ENCODE results near the gene MAPRE3.

MAPRE3 gene

DNA sequence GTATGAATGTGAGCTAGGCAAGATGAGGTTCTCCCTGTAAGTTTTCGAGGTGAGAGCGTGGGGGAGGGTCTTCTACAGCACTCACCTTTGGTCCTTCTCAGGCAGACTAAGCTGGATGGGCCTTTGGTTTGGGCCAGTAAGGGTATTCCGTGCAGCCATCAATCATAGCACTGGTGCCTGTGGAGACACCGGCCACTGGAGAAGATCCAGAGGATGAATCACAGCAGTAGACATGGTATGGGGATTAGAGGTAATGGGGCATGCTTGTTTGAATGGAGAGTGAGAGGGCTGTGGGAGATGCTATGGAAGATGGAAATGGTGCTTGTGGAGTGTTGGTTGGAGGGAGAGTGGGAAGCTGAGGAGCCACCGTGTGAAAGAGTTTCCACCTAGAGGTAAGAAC lies 16.1 kb downstream of the MAPRE3 start:
- H3K4me3 ChIP-seq: no peak overlapping the region
- H3K36me3 ChIP-seq: no peaks in the 10 kb centered on the region
- H3K27ac ChIP-seq: no peak overlapping the region
- no peak for TF ChIP-seq Cebpa-rat (IDR thresholded peaks at IDR 0.05)
- no peak overlapping the region for H3K4me2 ChIP-seq
- H3K9ac ChIP-seq: no peak overlapping the region
- H3K9me3 ChIP-seq (replicated peaks in 1 of 11): no peaks in the 10 kb centered on the region
- peaks cover 0 to 20% (median 5%) of the 10 kb centered on the region in 11 experiments; a peak in 7 of 22 replicates for H3K27me3 ChIP-seq
- H3K4me1 ChIP-seq: peaks cover 4 to 10% (median 6%) of the 10 kb centered on the region in 10 experiments; a peak in 13 of 20 replicates
- peaks cover 0 to 40% (median 0%) of the 10 kb centered on the region in 11 experiments; a peak in 4 of 22 replicates for H4K20me1 ChIP-seq

GRCh38 chr2:26988058-26988860 lies 17.8 kb downstream of the MAPRE3 start:
- Histone ChIP-seq H4K20me1 (peaks cover 0 to 30% (median 0%) of the 10 kb centered on the region in 11 experiments; a peak in 4 of 22 replicates), H3K4me2 (no peak overlapping the region), H3K9ac (0 out of 22 replicates have a peak overlapping the region, but pooled peaks of 1 of the 11 experiments have one; percentile 11), H3K36me3 (no peaks in the 10 kb centered on the region), H3K27ac (no peak overlapping the region), H3K27me3 (peaks cover 0 to 22% (median 5%) of the 10 kb centered on the region in 11 experiments; a peak in 7 of 22 replicates), H3K4me1 (peaks cover 5 to 12% (median 7%) of the 10 kb centered on the region in 10 experiments; a peak in 13 of 20 replicates), H3K4me3 (no peak overlapping the region), H3K9me3 (replicated peaks in 1 of 11) (no peaks in the 10 kb centered on the region)
- no peak for TF ChIP-seq Cebpa-rat (IDR thresholded peaks at IDR 0.05)

DNA sequence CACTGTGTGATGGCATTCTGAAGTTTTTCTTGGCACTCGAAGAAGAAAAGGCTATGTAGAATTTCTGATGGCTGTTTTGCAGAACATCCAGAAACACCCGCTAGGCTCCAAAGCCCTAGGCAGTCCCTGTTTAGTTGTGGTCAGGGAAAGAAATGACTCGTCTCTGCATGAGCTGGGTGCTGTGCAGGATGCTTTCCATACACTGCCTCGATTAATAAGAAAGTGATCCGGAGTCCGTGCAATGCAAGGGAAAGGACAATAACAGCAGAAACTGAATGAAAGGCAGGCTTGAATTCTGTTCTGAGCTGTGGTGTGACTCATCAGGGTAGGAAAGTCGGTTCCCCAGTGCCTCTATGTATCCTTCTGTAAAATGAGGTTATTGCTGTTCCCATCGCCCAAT lies 18.7 kb downstream of the MAPRE3 start:
- H3K27ac ChIP-seq: no peak overlapping the region
- H3K36me3 ChIP-seq: no peaks in the 10 kb centered on the region
- H3K9me3 ChIP-seq (replicated peaks in 1 of 11): no peaks in the 10 kb centered on the region
- H3K9ac ChIP-seq: no peak overlapping the region
- no peak for TF ChIP-seq Cebpa-rat (IDR thresholded peaks at IDR 0.05)
- no peak overlapping the region for H3K4me2 ChIP-seq
- no peak overlapping the region for H3K4me3 ChIP-seq
- peaks cover 5 to 12% (median 7%) of the 10 kb centered on the region in 10 experiments; a peak in 13 of 20 replicates for H3K4me1 ChIP-seq
- peaks cover 0 to 22% (median 5%) of the 10 kb centered on the region in 11 experiments; a peak in 7 of 22 replicates for H3K27me3 ChIP-seq
- peaks cover 0 to 30% (median 0%) of the 10 kb centered on the region in 11 experiments; a peak in 4 of 22 replicates for H4K20me1 ChIP-seq

- Histone ChIP-seq H3K4me2 (peak overlapping the region in 7 of 11 experiments; percentile 3 to 45 (median 34); a peak in 5 of 22 replicates), H3K9me3 (replicated peaks in 1 of 11) (no peaks in the 10 kb centered on the region), H3K9ac (no peak overlapping the region), H3K36me3 (no peaks in the 10 kb centered on the region), H3K27me3 (peaks cover 0 to 22% (median 5%) of the 10 kb centered on the region in 11 experiments; a peak in 7 of 22 replicates), H3K4me3 (no peak overlapping the region), H3K4me1 (peaks cover 5 to 12% (median 7%) of the 10 kb centered on the region in 10 experiments; a peak in 13 of 20 replicates), H3K27ac (no peak overlapping the region), H4K20me1 (peaks cover 0 to 25% (median 0%) of the 10 kb centered on the region in 11 experiments; a peak in 3 of 22 replicates)
- TF ChIP-seq Cebpa-rat (IDR thresholded peaks at IDR 0.05): no peak
Measured at GRCh38 chr2:26991717-26992116, 21.3 kb downstream of the MAPRE3 start.

DNA sequence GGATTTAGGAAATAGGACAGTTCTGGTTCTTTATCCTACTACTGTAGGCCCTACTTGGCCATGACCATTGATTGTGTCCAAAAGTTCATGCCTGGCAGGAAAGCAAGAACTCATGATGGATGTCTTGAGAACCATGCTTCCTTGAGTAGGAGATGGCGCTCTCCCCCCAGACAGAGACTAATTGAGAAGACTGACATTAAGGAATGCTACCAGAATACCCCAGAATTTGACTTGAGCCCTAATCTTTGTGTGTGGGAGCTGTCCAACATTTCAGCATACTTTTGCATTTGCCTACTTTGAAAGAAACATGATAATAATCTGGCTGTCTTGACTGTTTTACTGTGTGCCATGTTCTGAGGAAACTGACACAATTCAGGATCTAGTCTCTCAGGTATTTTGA lies 23.3 kb downstream of the MAPRE3 start:
- Histone ChIP-seq H4K20me1 (peaks cover 0 to 32% (median 0%) of the 10 kb centered on the region in 11 experiments; a peak in 4 of 22 replicates), H3K9ac (no peak overlapping the region), H3K9me3 (replicated peaks in 1 of 11) (no peaks in the 10 kb centered on the region), H3K36me3 (no peaks in the 10 kb centered on the region), H3K4me2 (no peak overlapping the region), H3K27me3 (peaks cover 0 to 22% (median 5%) of the 10 kb centered on the region in 11 experiments; a peak in 7 of 22 replicates), H3K4me3 (no peak overlapping the region), H3K4me1 (peaks cover 5 to 9% (median 7%) of the 10 kb centered on the region in 10 experiments; a peak in 13 of 20 replicates), H3K27ac (no peak overlapping the region)
- no peak for TF ChIP-seq Cebpa-rat (IDR thresholded peaks at IDR 0.05)

- peaks cover 5 to 9% (median 7%) of the 10 kb centered on the region in 10 experiments; a peak in 14 of 20 replicates for H3K4me1 ChIP-seq
- no peaks in the 10 kb centered on the region for H3K36me3 ChIP-seq
- no peaks in the 10 kb centered on the region for H3K9me3 ChIP-seq (replicated peaks in 1 of 11)
- peaks cover 0 to 14% (median 5%) of the 10 kb centered on the region in 11 experiments; a peak in 7 of 22 replicates for H3K27me3 ChIP-seq
- TF ChIP-seq Cebpa-rat (IDR thresholded peaks at IDR 0.05): no peak
- no peak overlapping the region for H3K4me3 ChIP-seq
- no peak overlapping the region for H3K9ac ChIP-seq
- no peak overlapping the region for H3K4me2 ChIP-seq
- peaks cover 0 to 19% (median 0%) of the 10 kb centered on the region in 11 experiments; a peak in 4 of 22 replicates for H4K20me1 ChIP-seq
- no peak overlapping the region for H3K27ac ChIP-seq
Measured at GRCh38 chr2:26994983-26995382, 24.5 kb downstream of the MAPRE3 start.

DNA sequence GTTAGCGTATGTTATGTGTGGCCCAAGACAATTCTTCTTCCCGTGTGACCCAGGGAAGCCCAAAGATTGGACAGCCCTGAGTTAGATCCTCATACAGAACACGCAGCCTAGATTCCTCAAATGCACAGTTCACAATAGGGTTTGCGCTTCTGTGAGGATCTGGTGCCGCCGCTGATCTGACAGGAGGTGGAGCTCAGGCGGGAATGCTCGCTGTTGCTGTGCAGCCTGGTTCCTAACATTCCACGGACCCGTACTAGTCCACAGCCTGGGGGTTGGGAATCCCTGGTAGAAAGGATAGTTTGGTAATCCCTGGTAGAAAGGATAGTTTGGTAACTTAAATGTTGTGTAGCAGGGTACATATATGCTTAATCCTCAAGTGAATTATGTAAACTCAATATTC lies 27.0 kb downstream of the MAPRE3 start:
- H4K20me1 ChIP-seq: peaks cover 0 to 10% (median 0%) of the 10 kb centered on the region in 11 experiments; a peak in 2 of 22 replicates
- H3K27ac ChIP-seq: no peak overlapping the region
- no peak overlapping the region for H3K4me2 ChIP-seq
- H3K4me1 ChIP-seq: peaks cover 0 to 9% (median 0%) of the 10 kb centered on the region in 10 experiments; a peak in 7 of 20 replicates
- no peaks in the 10 kb centered on the region for H3K9me3 ChIP-seq (replicated peaks in 1 of 11)
- no peaks in the 10 kb centered on the region for H3K36me3 ChIP-seq
- H3K9ac ChIP-seq: no peak overlapping the region
- no peak for TF ChIP-seq Cebpa-rat (IDR thresholded peaks at IDR 0.05)
- H3K4me3 ChIP-seq: no peak overlapping the region
- H3K27me3 ChIP-seq: no peaks in the 10 kb centered on the region; a peak in 1 of 22 replicates

- TF ChIP-seq Cebpa-rat (IDR thresholded peaks at IDR 0.05): no peak
Measured at GRCh38 chr2:26998323-26998722, 27.9 kb downstream of the MAPRE3 start.

DNA sequence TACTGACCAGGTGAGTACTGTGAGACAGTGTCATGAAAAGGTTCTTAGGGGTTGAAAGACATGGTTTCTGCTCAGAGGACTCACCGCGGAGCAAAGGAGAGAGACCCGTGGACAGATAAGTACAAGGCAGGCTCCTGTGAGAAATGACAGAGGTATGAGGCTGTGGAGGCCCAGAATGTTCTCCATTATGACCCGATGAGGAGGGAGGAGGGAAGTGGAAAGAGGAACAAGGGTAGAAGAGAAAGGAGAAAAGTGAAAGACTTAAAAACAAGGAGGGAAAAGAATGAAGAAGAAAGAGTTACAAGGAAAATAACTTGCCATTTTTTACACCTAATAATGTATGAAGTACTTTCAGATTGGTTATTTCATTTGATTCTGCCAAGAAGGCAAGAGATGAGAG lies 29.8 kb downstream of the MAPRE3 start:
- no peaks in the 10 kb centered on the region for H3K9me3 ChIP-seq (replicated peaks in 1 of 11)
- no peak for TF ChIP-seq Cebpa-rat (IDR thresholded peaks at IDR 0.05)

More at GRCh38 chr2:26998323-26998722, 27.9 kb downstream of the MAPRE3 start:
- Histone ChIP-seq H3K4me3 (no peak overlapping the region), H3K27ac (no peak overlapping the region), H4K20me1 (peaks cover 0 to 10% (median 0%) of the 10 kb centered on the region in 11 experiments; a peak in 2 of 22 replicates), H3K4me2 (no peak overlapping the region), H3K27me3 (no peaks in the 10 kb centered on the region), H3K36me3 (no peaks in the 10 kb centered on the region), H3K9ac (no peak overlapping the region), H3K4me1 (peaks cover 0 to 9% (median 0%) of the 10 kb centered on the region in 10 experiments; a peak in 7 of 20 replicates), H3K9me3 (replicated peaks in 1 of 11) (no peaks in the 10 kb centered on the region)

More for the DNA sequence above, 29.8 kb downstream of the MAPRE3 start:
- Histone ChIP-seq H3K4me1 (peaks cover 0 to 19% (median 0%) of the 10 kb centered on the region in 10 experiments; a peak in 8 of 20 replicates), H3K4me2 (peak overlapping the region in 3 of 11 experiments; percentile 33 to 60 (median 35); a peak in 5 of 22 replicates), H3K36me3 (no peaks in the 10 kb centered on the region), H3K4me3 (no peak overlapping the region), H4K20me1 (peaks cover 0 to 10% (median 0%) of the 10 kb centered on the region in 11 experiments; a peak in 2 of 22 replicates), H3K27ac (no peak overlapping the region), H3K27me3 (no peaks in the 10 kb centered on the region), H3K9ac (no peak overlapping the region)

All from BLaER1 treated with 17β-estradiol and CSF1 and Interleukin-3, amounts not matched to agents 10 nM and 100 nM (cell line).